HG03280 (cell line): ENCODE measurements around the gene CDH13.

Experiments used
- ATAC-seq: cut with Tn5 transposase; IDR thresholded peaks from one replicate; pipeline ENCODE4 v1.9.1; 2021; ENCODE audit warnings: mild to moderate bottlenecking, moderate library complexity; ENCODE audit not compliant: unreplicated experiment

CDH13 gene

GRCh38 chr16:83762141-83762991, 1135.6 kb downstream of the CDH13 start:
- ATAC-seq: no peak

GRCh38 chr16:83762992-83763358, 1136.2 kb downstream of the CDH13 start:
- ATAC-seq: no peak

- no peak for ATAC-seq
These were observed 1142.2 kb downstream of the CDH13 start for GRCh38 chr16:83768986-83769385.

- no peak for ATAC-seq
These were observed 1142.7 kb downstream of the CDH13 start for GRCh38 chr16:83769397-83770008.

GRCh38 chr16:83771306-83771942, 1144.7 kb downstream of the CDH13 start:
- no peak for ATAC-seq

GRCh38 chr16:83772806-83773205, 1146.0 kb downstream of the CDH13 start:
- no peak for ATAC-seq

- no peak for ATAC-seq
These were observed 1147.3 kb downstream of the CDH13 start for GRCh38 chr16:83774066-83774465.

- ATAC-seq: no peak
These were observed 1150.2 kb downstream of the CDH13 start for GRCh38 chr16:83776944-83777343.

GRCh38 chr16:83779886-83780285, 1153.1 kb downstream of the CDH13 start:
- ATAC-seq: no peak

- ATAC-seq: no peak
These were observed 1158.7 kb downstream of the CDH13 start for GRCh38 chr16:83785455-83785854.

- no peak for ATAC-seq
These were observed 1163.1 kb downstream of the CDH13 start for GRCh38 chr16:83789642-83790401.

- no peak for ATAC-seq
These were observed 1165.1 kb downstream of the CDH13 start for GRCh38 chr16:83791916-83792315.

- no peak for ATAC-seq
These were observed 1165.6 kb downstream of the CDH13 start for GRCh38 chr16:83792391-83792790.

- no peak for ATAC-seq
These were observed 1166.4 kb downstream of the CDH13 start for GRCh38 chr16:83793179-83793578.

GRCh38 chr16:83794860-83795554, 1168.2 kb downstream of the CDH13 start:
- no peak for ATAC-seq

GRCh38 chr16:83797013-83797412, 1170.2 kb downstream of the CDH13 start:
- ATAC-seq: no peak

GRCh38 chr16:83799336-83799735, 1172.6 kb downstream of the CDH13 start:
- ATAC-seq: no peak

GRCh38 chr16:83802135-83802534, 1175.4 kb downstream of the CDH13 start:
- ATAC-seq: peak; percentile 72

GRCh38 chr16:83802554-83803205, 1175.9 kb downstream of the CDH13 start:
- no peak for ATAC-seq

- no peak for ATAC-seq
These were observed 1177.0 kb downstream of the CDH13 start for GRCh38 chr16:83803811-83804210.
